Measurements from ENCODE around the gene CNGA3. TPM values are rescaled to one million over a fixed set of nuclear protein-coding genes. Genes with fewer than 3 reads are reported as not detected.

The CNGA3 gene
- polyA plus RNA-seq, 2 of the 4 experiments (the other 2 are of a cell fraction), result not detected

- POLR2A ChIA-PET, result no interaction called here
- 96% methylated on average over 3 of the region's 3 CpGs for WGBS (ENCODE audit: missing lambda C conversion rate)
Observed at GRCh38 chr2:98357849-98358248, 11.6 kb downstream of the CNGA3 start.

GRCh38 chr2:98359986-98360385 is 13.7 kb downstream of the CNGA3 start:
- Histone ChIP-seq H3K27ac (no peak overlapping the region), H3K9me3 (peaks cover 4% of the 10 kb centered on the region; the same call in 1 of the 3 replicates), H3K4me3 (no peak overlapping the region), H3K4me2 (no peak overlapping the region), H3K4me1 (peaks cover 10% of the 10 kb centered on the region; the same call in 2 of the 3 replicates)
- POLR2A ChIA-PET, result no interaction called here
- no peak; a peak in 1 of 6 replicates for ATAC-seq
- no peak for TF ChIP-seq JUN (IDR thresholded peaks at IDR 0.05)
- 50% methylated on average over 1 of the region's 1 CpG for WGBS (ENCODE audit: missing lambda C conversion rate)
- CTCF ChIA-PET, result interaction anchor here (0.9 kb wide), 1 partner anchor 148 kb away, joined by 3 read pairs; no protein-coding TSS in a partner anchor
- DNase-seq (ENCODE audit: low read depth in 1 of 2, low spot score in 1 of 2), result no peak
- no peak for FAIRE-seq

More at GRCh38 chr2:98357849-98358248, 11.6 kb downstream of the CNGA3 start:
- H3K9me3 ChIP-seq, result peaks cover 9% of the 10 kb centered on the region; the same call in 2 of the 3 replicates
- H3K4me1 ChIP-seq, result peaks cover 10% of the 10 kb centered on the region; the same call in 2 of the 3 replicates
- H3K4me3 ChIP-seq, result no peak overlapping the region
- CTCF ChIA-PET, result no interaction called here
- DNase-seq (ENCODE audit: low read depth in 1 of 2, low spot score in 1 of 2) (no peak), FAIRE-seq (no peak), ATAC-seq (no peak)
- TF ChIP-seq SREBF2 (IDR thresholded peaks at IDR 0.05) (no peak), CEBPB (IDR thresholded peaks at IDR 0.05) (no peak), HOXB13 (CRISPR knock-in tag; IDR thresholded peaks at IDR 0.05; ENCODE audit: low read depth) (no peak), USF2 (IDR thresholded peaks at IDR 0.05) (no peak), REST (IDR thresholded peaks at IDR 0.05) (no peak), EHF (CRISPR knock-in tag; IDR thresholded peaks at IDR 0.05) (no peak), ELK1 (IDR thresholded peaks at IDR 0.05; ENCODE audit: low read depth, low read length) (no peak), ZC3H11A (IDR thresholded peaks at IDR 0.05) (no peak), PBX3 (IDR thresholded peaks at IDR 0.05) (no peak), KDM5A (IDR thresholded peaks at IDR 0.05) (no peak), FOSB (CRISPR knock-in tag; IDR thresholded peaks at IDR 0.05) (no peak), CBX2 (IDR thresholded peaks at IDR 0.05; ENCODE audit: borderline replicate concordance, low read depth) (no peak)
- H3K4me2 ChIP-seq, result no peak overlapping the region
- no peak overlapping the region for H3K27ac ChIP-seq

- CTCF ChIA-PET, result interaction anchor here (0.7 to 1.3 kb wide), 2 partner anchors 11 to 658 kb away, joined by 3 to 4 read pairs; no protein-coding TSS in a partner anchor
- 5% methylated on average over 1 of the region's 1 CpG for WGBS (ENCODE audit: missing lambda C conversion rate)
Observed at GRCh38 chr2:98367721-98368120, 21.5 kb downstream of the CNGA3 start.

More at GRCh38 chr2:98367721-98368120, 21.5 kb downstream of the CNGA3 start:
- Histone ChIP-seq H3K4me1 (no peaks in the 10 kb centered on the region), H3K4me3 (no peak overlapping the region), H3K27ac (no peak overlapping the region), H3K9me3 (peaks cover 18% of the 10 kb centered on the region), H3K4me2 (no peak overlapping the region)
- ATAC-seq (no peak), DNase-seq (ENCODE audit: low read depth in 1 of 2, low spot score in 1 of 2) (no peak), FAIRE-seq (no peak)
- POLR2A ChIA-PET, result no interaction called here
- TF ChIP-seq FOSL2 (IDR thresholded peaks at IDR 0.05), result no peak
- TF ChIP-seq FOSL2 (CRISPR knock-in tag; IDR thresholded peaks at IDR 0.05), result no peak
